ENCODE measurements around the gene PHKB. TPM values are rescaled to one million over a fixed set of nuclear protein-coding genes. Genes with fewer than 3 reads are reported as not detected.

PHKB gene
- polyA plus RNA-seq, 3 donors: 49.8 to 53.1 (median 50.8) TPM

- Mint-ChIP-seq H3K36me3 (peaks cover 11 to 30% of the 10 kb centered on the region in 2 donors), H3K4me3 (no peak overlapping the region), H3K27me3 (ENCODE audit: low read depth in 3 of 3) (no peaks in the 10 kb centered on the region), H3K27ac (no peak overlapping the region), H3K4me1 (peaks cover 27% of the 10 kb centered on the region), H3K9me3 (no peaks in the 10 kb centered on the region)
- H3K4me2 ChIP-seq (replicated peaks; ENCODE audit: extremely low read depth, low read length, poor library complexity, severe bottlenecking): no peak overlapping the region
- H2AFZ ChIP-seq (ENCODE audit: insufficient read depth, low read depth, low read length, poor library complexity, severe bottlenecking): no peak overlapping the region
- WGBS (ENCODE audit: insufficient coverage): no CpG with 5 or more reads among the region's 1 CpG
- H4K20me1 ChIP-seq (ENCODE audit: insufficient read depth, low read length): peaks cover 25% of the 10 kb centered on the region
- no peak for DNase-seq
- H3K27ac ChIP-seq (ENCODE audit: low read depth in 1 of 2, low read length in 2 of 2): no peak overlapping the region
- H3K9ac ChIP-seq (ENCODE audit: insufficient read depth, low read length, poor library complexity, severe bottlenecking): no peak overlapping the region
- intact Hi-C loops (cut with micrococcal nuclease): no loop called here
- peaks cover 0 to 16% of the 10 kb centered on the region in 2 donors for H3K36me3 ChIP-seq (replicated peaks in 1 of 2; ENCODE audit: control insufficient read depth in 1 of 2, insufficient read depth in 2 of 2, low read length in 2 of 2)
- no peak overlapping the region for H3K4me3 ChIP-seq (replicated peaks in 1 of 3; ENCODE audit: low read depth in 2 of 3, low read length in 3 of 3)
- no peaks in the 10 kb centered on the region for H3K79me2 ChIP-seq (ENCODE audit: insufficient read depth, low read length)
- no peak for TF ChIP-seq CTCF (IDR thresholded peaks at IDR 0.05)
- no peaks in the 10 kb centered on the region for H3K27me3 ChIP-seq (ENCODE audit: control insufficient read depth in 2 of 2, insufficient read depth in 2 of 2, low read length in 2 of 2)
- H3K4me1 ChIP-seq (ENCODE audit: control insufficient read depth in 1 of 2, insufficient read depth in 2 of 2, low read length in 2 of 2): peaks cover 4 to 6% of the 10 kb centered on the region in 2 donors
- H3K9me3 ChIP-seq (replicated peaks in 1 of 2; ENCODE audit: control insufficient read depth in 1 of 2, insufficient read depth in 1 of 2, low read length in 2 of 2): no peaks in the 10 kb centered on the region
Observed at GRCh38 chr16:47622451-47623176, 161.5 kb downstream of the PHKB start.

- Histone ChIP-seq H3K36me3 (replicated peaks in 1 of 2; ENCODE audit: control insufficient read depth in 1 of 2, insufficient read depth in 2 of 2, low read length in 2 of 2) (peaks cover 0 to 10% of the 10 kb centered on the region in 2 donors), H3K27me3 (ENCODE audit: control insufficient read depth in 2 of 2, insufficient read depth in 2 of 2, low read length in 2 of 2) (no peaks in the 10 kb centered on the region), H3K9ac (ENCODE audit: insufficient read depth, low read length, poor library complexity, severe bottlenecking) (no peak overlapping the region), H3K4me1 (ENCODE audit: control insufficient read depth in 1 of 2, insufficient read depth in 2 of 2, low read length in 2 of 2) (peaks cover 4 to 6% of the 10 kb centered on the region in 2 donors), H2AFZ (ENCODE audit: insufficient read depth, low read depth, low read length, poor library complexity, severe bottlenecking) (no peak overlapping the region), H3K9me3 (replicated peaks in 1 of 2; ENCODE audit: control insufficient read depth in 1 of 2, insufficient read depth in 1 of 2, low read length in 2 of 2) (no peaks in the 10 kb centered on the region), H4K20me1 (ENCODE audit: insufficient read depth, low read length) (peaks cover 11% of the 10 kb centered on the region), H3K4me3 (replicated peaks in 1 of 3; ENCODE audit: low read depth in 2 of 3, low read length in 3 of 3) (no peak overlapping the region), H3K27ac (ENCODE audit: low read depth in 1 of 2, low read length in 2 of 2) (peak overlapping the region in 1 of 2 donors; percentile 30), H3K4me2 (replicated peaks; ENCODE audit: extremely low read depth, low read length, poor library complexity, severe bottlenecking) (no peak overlapping the region), H3K79me2 (ENCODE audit: insufficient read depth, low read length) (no peaks in the 10 kb centered on the region)
- H3K27me3 Mint-ChIP-seq (ENCODE audit: low read depth in 3 of 3): no peaks in the 10 kb centered on the region
- peaks cover 17% of the 10 kb centered on the region for H3K4me1 Mint-ChIP-seq
- H3K36me3 Mint-ChIP-seq: peaks cover 17 to 35% of the 10 kb centered on the region in 2 donors
- intact Hi-C loops (cut with micrococcal nuclease): no loop called here
- WGBS (ENCODE audit: insufficient coverage): 33% methylated on average over 1 of the region's 1 CpG
- TF ChIP-seq CTCF (IDR thresholded peaks at IDR 0.05): no peak
- peak in 2 of 3 donors; percentile 3 to 4 for DNase-seq
- no peak overlapping the region for H3K4me3 Mint-ChIP-seq
- H3K9me3 Mint-ChIP-seq: peaks cover 0 to 11% (median 3%) of the 10 kb centered on the region in 7 donors
- peak overlapping the region in 3 of 7 donors; percentile 1 to 57 (median 4) for H3K27ac Mint-ChIP-seq
Observed at GRCh38 chr16:47624563-47624962, 163.4 kb downstream of the PHKB start.

All from CD14-positive monocyte (primary cell).